ENCODE data around the gene C1orf159. TPM values are rescaled to one million over a fixed set of nuclear protein-coding genes. Genes with fewer than 3 reads are reported as not detected.

C1orf159 gene
- total and polyA plus RNA-seq, 3 donors from 2014 or later = 40.7 to 68.3 (median 50.7) TPM

GRCh38 chr1:1120096-1120495 lies 4.2 kb upstream of the C1orf159 start:
- no peak for TF ChIP-seq POLR2A (IDR thresholded peaks at IDR 0.05)
- TF ChIP-seq, protein P1, sequence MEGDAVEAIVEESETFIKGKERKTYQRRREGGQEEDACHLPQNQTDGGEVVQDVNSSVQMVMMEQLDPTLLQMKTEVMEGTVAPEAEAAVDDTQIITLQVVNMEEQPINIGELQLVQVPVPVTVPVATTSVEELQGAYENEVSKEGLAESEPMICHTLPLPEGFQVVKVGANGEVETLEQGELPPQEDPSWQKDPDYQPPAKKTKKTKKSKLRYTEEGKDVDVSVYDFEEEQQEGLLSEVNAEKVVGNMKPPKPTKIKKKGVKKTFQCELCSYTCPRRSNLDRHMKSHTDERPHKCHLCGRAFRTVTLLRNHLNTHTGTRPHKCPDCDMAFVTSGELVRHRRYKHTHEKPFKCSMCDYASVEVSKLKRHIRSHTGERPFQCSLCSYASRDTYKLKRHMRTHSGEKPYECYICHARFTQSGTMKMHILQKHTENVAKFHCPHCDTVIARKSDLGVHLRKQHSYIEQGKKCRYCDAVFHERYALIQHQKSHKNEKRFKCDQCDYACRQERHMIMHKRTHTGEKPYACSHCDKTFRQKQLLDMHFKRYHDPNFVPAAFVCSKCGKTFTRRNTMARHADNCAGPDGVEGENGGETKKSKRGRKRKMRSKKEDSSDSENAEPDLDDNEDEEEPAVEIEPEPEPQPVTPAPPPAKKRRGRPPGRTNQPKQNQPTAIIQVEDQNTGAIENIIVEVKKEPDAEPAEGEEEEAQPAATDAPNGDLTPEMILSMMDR (IDR thresholded peaks at IDR 0.05) = no peak
- no peaks in the 10 kb centered on the region for H3K4me1 ChIP-seq
- no peak overlapping the region for H3K4me3 ChIP-seq
- intact Hi-C loops (cut with DNase I; ENCODE audit: low total_unique reads) = loop anchor here (10.0 kb wide), 1 partner anchor 125 kb away; the partner anchor contains the start of gene C1QTNF12
- DNase-seq = no peak
- 75 to 78% methylated on average over 12 to 16 of the region's 16 CpGs for WGBS, 2 donors
- no peaks in the 10 kb centered on the region for H3K9me3 ChIP-seq
- no peaks in the 10 kb centered on the region for H3K36me3 ChIP-seq (ENCODE audit: low read depth, missing control alignments)
- H3K27me3 ChIP-seq = no peaks in the 10 kb centered on the region
- no peak overlapping the region for H3K27ac ChIP-seq

GRCh38 chr1:1119272-1119890 lies 3.5 kb upstream of the C1orf159 start:
- no peak for DNase-seq

GRCh38 chr1:1118876-1119220 lies 3.0 kb upstream of the C1orf159 start:
- 70 to 90% methylated on average over 3 to 11 of the region's 11 CpGs for WGBS, 2 donors
- Histone ChIP-seq H3K27ac (no peak overlapping the region), H3K36me3 (ENCODE audit: low read depth, missing control alignments) (no peaks in the 10 kb centered on the region), H3K4me1 (no peaks in the 10 kb centered on the region), H3K27me3 (no peaks in the 10 kb centered on the region), H3K4me3 (no peak overlapping the region), H3K9me3 (no peaks in the 10 kb centered on the region)
- DNase-seq = no peak
- intact Hi-C loops (cut with DNase I; ENCODE audit: low total_unique reads) = no loop called here
- no peak for TF ChIP-seq POLR2A (IDR thresholded peaks at IDR 0.05)
- TF ChIP-seq, protein P1 (IDR thresholded peaks at IDR 0.05) = no peak

More at GRCh38 chr1:1119272-1119890, 3.5 kb upstream of the C1orf159 start:
- H3K4me1 ChIP-seq = no peaks in the 10 kb centered on the region
- H3K4me3 ChIP-seq = no peak overlapping the region
- H3K27me3 ChIP-seq = no peaks in the 10 kb centered on the region
- intact Hi-C loops (cut with DNase I; ENCODE audit: low total_unique reads) = no loop called here
- no peaks in the 10 kb centered on the region for H3K36me3 ChIP-seq (ENCODE audit: low read depth, missing control alignments)
- WGBS, 2 donors = 84 to 86% methylated on average over 20 of the region's 20 CpGs
- no peaks in the 10 kb centered on the region for H3K9me3 ChIP-seq
- no peak overlapping the region for H3K27ac ChIP-seq
- TF ChIP-seq, protein P1 (IDR thresholded peaks at IDR 0.05) = no peak
- TF ChIP-seq POLR2A (IDR thresholded peaks at IDR 0.05) = no peak

- intact Hi-C loops (cut with DNase I; ENCODE audit: low total_unique reads) = no loop called here
- TF ChIP-seq, protein P1 (IDR thresholded peaks at IDR 0.05) = no peak
- no peak for TF ChIP-seq POLR2A (IDR thresholded peaks at IDR 0.05)
These were observed 2.4 kb upstream of the C1orf159 start for GRCh38 chr1:1118011-1118875.

More at GRCh38 chr1:1118011-1118875, 2.4 kb upstream of the C1orf159 start:
- Histone ChIP-seq H3K4me1 (no peaks in the 10 kb centered on the region), H3K4me3 (no peak overlapping the region), H3K36me3 (ENCODE audit: low read depth, missing control alignments) (no peaks in the 10 kb centered on the region), H3K27me3 (no peaks in the 10 kb centered on the region), H3K27ac (no peak overlapping the region), H3K9me3 (no peaks in the 10 kb centered on the region)
- no peak for DNase-seq
- 87 to 88% methylated on average over 21 to 31 of the region's 33 CpGs for WGBS, 2 donors

Data from testis (tissue), 3 donors.